GM21423 (cell line): ENCODE results near the gene NFKBIE.

Experiments used
- ATAC-seq: cut with Tn5 transposase; IDR thresholded peaks from one replicate; pipeline ENCODE4 v1.9.1; 2021; ENCODE audit warnings: mild to moderate bottlenecking, moderate library complexity; ENCODE audit not compliant: unreplicated experiment

NFKBIE gene

GRCh38 chr6:44217332-44218143, 47.8 kb downstream of the NFKBIE start:
- no peak for ATAC-seq

- no peak for ATAC-seq
Observed at GRCh38 chr6:44216677-44217331, 48.5 kb downstream of the NFKBIE start, which contains the start of gene MYMX. MYMX (plus strand) TSS chr6:44216926; CDS start chr6:44217472, 546 bp downstream.

- ATAC-seq = no peak
Observed at GRCh38 chr6:44214307-44214706, 51.0 kb downstream of the NFKBIE start.

GRCh38 chr6:44211284-44211683, 54.1 kb downstream of the NFKBIE start:
- no peak for ATAC-seq
